H1 (cell line): ENCODE data around the gene RARRES2. TPM values are rescaled to one million over a fixed set of nuclear protein-coding genes. Genes with fewer than 3 reads are reported as not detected.

Source experiments
- CTCF ChIA-PET: fragments of 300-600 bp; sonication (Branson Sonifier 250); formaldehyde crosslinking; loops from one replicate; lab custom pipeline; 2021; ENCODE audit not compliant: partially characterized antibody; lab: Charles Lee
- POLR2A ChIA-PET: fragments of 300-600 bp; sonication (Branson Sonifier 250); formaldehyde crosslinking; loops from one replicate; lab custom pipeline; 2021; ENCODE audit warnings: inconsistent platforms; ENCODE audit not compliant: partially characterized antibody; lab: Charles Lee
- DNase-seq, 2 experiments: peaks; one replicate each; pipeline versions ENCODE4 v3.0.0 to v3.0.0-alpha.2; 2010 to 2022; ENCODE audit warnings: low spot score in 2 of 2, low read depth in 1 of 2, mixed read lengths in 1 of 2
- FAIRE-seq: peaks from 2 replicates; lab custom pipeline; 2011; peaks lifted over from hg19 to GRCh38; lab: Jason Lieb, UNC
- H2AFZ ChIP-seq: 2 replicates; pipeline ENCODE4 v1.8.1; 2012; ENCODE audit warnings: low read length, inconsistent platforms
- H2AK5ac ChIP-seq: 2 replicates; pipeline ENCODE4 v1.6.1; 2013; ENCODE audit warnings: low read depth, low read length
- H2BK120ac ChIP-seq: replicated peaks from 2 replicates; pipeline ENCODE3; 2013; ENCODE audit warnings: low read depth, low read length, inconsistent platforms
- H2BK12ac ChIP-seq: 2 replicates; pipeline ENCODE4 v1.6.1; 2013; ENCODE audit warnings: low read depth, low read length
- H2BK15ac ChIP-seq: 2 replicates; pipeline ENCODE4 v1.6.1; 2013; ENCODE audit warnings: low read length
- H2BK20ac ChIP-seq: 2 replicates; pipeline ENCODE4 v1.6.1; 2013; ENCODE audit warnings: low read length
- H2BK5ac ChIP-seq: 2 replicates; pipeline ENCODE4 v1.6.1; 2013; ENCODE audit warnings: low read depth, low read length
- H3K14ac ChIP-seq: 2 replicates; pipeline ENCODE4 v1.6.1; 2013; ENCODE audit warnings: inconsistent platforms; ENCODE audit not compliant: insufficient read length
- H3K18ac ChIP-seq: 2 replicates; pipeline ENCODE4 v1.6.1; 2013; ENCODE audit warnings: low read length; ENCODE audit errors: extremely low read depth
- H3K23ac ChIP-seq: 2 replicates; pipeline ENCODE4 v1.6.1; 2013; ENCODE audit warnings: inconsistent platforms; ENCODE audit not compliant: insufficient read length
- H3K23me2 ChIP-seq: 2 replicates; pipeline ENCODE4 v1.6.1; 2013; ENCODE audit warnings: low read depth, low read length
- H3K27ac ChIP-seq: 2 replicates; pipeline ENCODE4 v1.6.1; 2011; ENCODE audit warnings: low read depth, low read length, inconsistent platforms
- H3K27me3 ChIP-seq, 4 experiments: replicated peaks in 1 of 4; 1 replicate in 1 of 4; 2 replicates in 3 of 4; pipeline versions ENCODE4 v1.6.1 to v1.8.1; 2011 to 2013; ENCODE audit warnings: low read length in 3 of 4, mild to moderate bottlenecking in 3 of 4, inconsistent platforms in 2 of 4, mixed read lengths in 2 of 4, moderate library complexity in 1 of 4; ENCODE audit not compliant: control insufficient read depth in 3 of 4, insufficient read depth in 3 of 4; ENCODE audit errors: extremely low read depth in 1 of 4
- H3K36me3 ChIP-seq, 4 experiments: 2 replicates each; pipeline versions ENCODE4 v1.6.1 to v1.8.1; 2011 to 2013; ENCODE audit warnings: mild to moderate bottlenecking in 4 of 4, low read length in 3 of 4, moderate library complexity in 2 of 4, control low read depth in 1 of 4, inconsistent platforms in 1 of 4; ENCODE audit not compliant: insufficient read depth in 4 of 4, control insufficient read depth in 2 of 4
- H3K4ac ChIP-seq: replicated peaks from 2 replicates; pipeline ENCODE3; 2013; ENCODE audit warnings: low read length, low read depth, mixed read lengths, inconsistent platforms; ENCODE audit not compliant: insufficient read length
- H3K4me1 ChIP-seq, 4 experiments: replicated peaks in 1 of 4; 1 replicate in 1 of 4; 2 replicates in 3 of 4; pipeline versions ENCODE4 v1.6.1 to v1.8.1; 2011 to 2013; ENCODE audit warnings: low read length in 3 of 4, inconsistent platforms in 2 of 4, mixed read lengths in 1 of 4; ENCODE audit not compliant: insufficient read depth in 4 of 4, control insufficient read depth in 3 of 4
- H3K4me2 ChIP-seq, 2 experiments: 2 replicates each; pipeline versions ENCODE4 v1.6.1 to v1.8.1; 2011 to 2013; ENCODE audit warnings: low read depth in 2 of 2, low read length in 2 of 2, control low read depth in 1 of 2, inconsistent platforms in 1 of 2, mild to moderate bottlenecking in 1 of 2; ENCODE audit not compliant: insufficient read depth in 1 of 2
- H3K4me3 ChIP-seq, 4 experiments: fragments of 200-600, 300-600 bp in 1 of 4; sonication (generic), shearing (Covaris generic), sonication (Bioruptor Twin) in 1 of 4; 2 replicates each; pipeline versions ENCODE4 v1.5.1 to v1.8.1; 2011 to 2016; ENCODE audit warnings: low read length in 4 of 4, low read depth in 3 of 4, control low read depth in 2 of 4, inconsistent platforms in 2 of 4, mild to moderate bottlenecking in 2 of 4, mixed read lengths in 1 of 4, moderate library complexity in 1 of 4; ENCODE audit not compliant: insufficient read depth in 2 of 4; ENCODE audit errors: extremely low read depth in 1 of 4
- H3K56ac ChIP-seq: replicated peaks from 2 replicates; pipeline ENCODE3; 2013; ENCODE audit warnings: low read depth, mild to moderate bottlenecking, mixed read lengths, low read length, inconsistent platforms; ENCODE audit not compliant: insufficient read length
- H3K79me1 ChIP-seq: 2 replicates; pipeline ENCODE4 v1.6.1; 2013; ENCODE audit warnings: low read depth, low read length, control low read depth
- H3K79me2 ChIP-seq, 2 experiments: 2 replicates each; pipeline versions ENCODE4 v1.6.1 to v1.8.1; 2012 to 2013; ENCODE audit warnings: low read length in 2 of 2, mild to moderate bottlenecking in 2 of 2, inconsistent platforms in 1 of 2; ENCODE audit not compliant: insufficient read depth in 2 of 2, control insufficient read depth in 1 of 2
- H3K9ac ChIP-seq, 4 experiments: replicated peaks in 1 of 4; 1 replicate in 1 of 4; 2 replicates in 3 of 4; pipeline versions ENCODE4 v1.6.1 to v1.8.1; 2011 to 2013; ENCODE audit warnings: low read depth in 3 of 4, low read length in 3 of 4, control low read depth in 2 of 4, mild to moderate bottlenecking in 2 of 4, moderate library complexity in 2 of 4, inconsistent platforms in 1 of 4; ENCODE audit errors: extremely low read depth in 1 of 4
- H3K9me3 ChIP-seq, 2 experiments: 2 replicates each; pipeline versions ENCODE4 v1.6.1 to v1.8.1; 2012 to 2013; ENCODE audit warnings: mild to moderate bottlenecking in 2 of 2, moderate library complexity in 2 of 2, control low read depth in 1 of 2, inconsistent platforms in 1 of 2, low read depth in 1 of 2, low read length in 1 of 2, mixed read lengths in 1 of 2; ENCODE audit not compliant: insufficient read depth in 2 of 2
- H4K20me1 ChIP-seq, 2 experiments: replicated peaks in 1 of 2; 2 replicates each; pipeline versions ENCODE3 to v1.8.1; 2011 to 2013; ENCODE audit warnings: inconsistent platforms in 2 of 2, low read length in 2 of 2, mild to moderate bottlenecking in 1 of 2; ENCODE audit not compliant: insufficient read depth in 2 of 2, control insufficient read depth in 1 of 2
- H4K5ac ChIP-seq: 2 replicates; pipeline ENCODE4 v1.6.1; 2013; ENCODE audit warnings: low read length, low read depth, mixed read lengths, inconsistent platforms; ENCODE audit not compliant: insufficient read length
- H4K8ac ChIP-seq: 2 replicates; pipeline ENCODE4 v1.8.0; 2013; ENCODE audit warnings: mild to moderate bottlenecking, moderate library complexity, low read length, inconsistent platforms; ENCODE audit not compliant: insufficient read depth; ENCODE audit errors: extremely low read depth
- H4K91ac ChIP-seq: replicated peaks from 2 replicates; pipeline ENCODE3; 2013; ENCODE audit warnings: low read length, mixed read lengths, inconsistent platforms; ENCODE audit not compliant: insufficient read length
- ATF3 ChIP-seq: IDR thresholded peaks from 2 replicates; pipeline ENCODE4 v1.6.1; 2011; ENCODE audit warnings: low read depth, mild to moderate bottlenecking, low read length; ENCODE audit not compliant: insufficient read depth
- CBX5 ChIP-seq: fragments of 300-800, 300-1000 bp; sonication (generic); IDR thresholded peaks from 2 replicates; pipeline ENCODE4 v1.7.1; 2016; ENCODE audit warnings: antibody characterized with exemption, low read length, low read depth
- CEBPB ChIP-seq: IDR thresholded peaks from 2 replicates; pipeline ENCODE4 v1.6.1; 2012; ENCODE audit warnings: low read depth, low read length
- CREB1 ChIP-seq: IDR thresholded peaks from 2 replicates; pipeline ENCODE4 v1.6.1; 2012; ENCODE audit warnings: inconsistent platforms
- EP300 ChIP-seq, 2 experiments: IDR thresholded peaks; 1 replicate in 1 of 2; 2 replicates in 1 of 2; pipeline ENCODE4 v1.6.1; 2011 to 2012; ENCODE audit warnings: low read depth in 2 of 2, low read length in 2 of 2, mild to moderate bottlenecking in 2 of 2, borderline replicate concordance in 1 of 2, inconsistent platforms in 1 of 2, moderate library complexity in 1 of 2
- HDAC2 ChIP-seq, 2 experiments: fragments of 300-600 bp in 1 of 2; sonication (generic) in 1 of 2; IDR thresholded peaks; 2 replicates each; pipeline ENCODE4 v1.6.1; 2011 to 2012; ENCODE audit warnings: low read depth in 2 of 2, low read length in 2 of 2, mild to moderate bottlenecking in 2 of 2, moderate library complexity in 2 of 2, borderline replicate concordance in 1 of 2, inconsistent platforms in 1 of 2
- POLR2AphosphoS5 ChIP-seq: IDR thresholded peaks from 2 replicates; pipeline ENCODE4 v1.6.1; 2011; ENCODE audit warnings: low read depth, low read length
- SAP30 ChIP-seq: fragments of 300-600 bp; sonication (generic); IDR thresholded peaks from 2 replicates; pipeline ENCODE4 v1.7.1; 2012; ENCODE audit warnings: low read length, moderate library complexity, mild to moderate bottlenecking, inconsistent platforms; ENCODE audit not compliant: insufficient read depth, insufficient replicate concordance
- SIRT6 ChIP-seq: IDR thresholded peaks from one replicate; pipeline ENCODE4 v1.7.1; 2012; ENCODE audit warnings: low read length, inconsistent platforms
- TAF1 ChIP-seq: IDR thresholded peaks from 2 replicates; pipeline ENCODE4 v1.6.1; 2011; ENCODE audit warnings: mild to moderate bottlenecking, low read depth, low read length
- WGBS, 2 experiments: shearing (Covaris generic) in 1 of 2; methylation state at CpG; one replicate each; pipeline versions ENCODE4 v1.1.6 to v1.1.7; 2013 to 2015; ENCODE audit warnings: low lambda C conversion rate in 2 of 2, mixed read lengths in 2 of 2, inconsistent platforms in 1 of 2, low coverage in 1 of 2, missing lambda C conversion rate in 1 of 2; ENCODE audit not compliant: insufficient replicate concordance in 2 of 2, insufficient coverage in 1 of 2, insufficient read length in 1 of 2; ENCODE audit errors: extremely low coverage in 1 of 2, missing lambda C conversion rate in 1 of 2; 5-methylcytosine and 5-hydroxymethylcytosine counted together
- polyA plus RNA-seq, 7 experiments: library from polyadenylated mRNA; depleted of rRNA in 3 of 7; stranded (reverse) in 5 of 7; unstranded in 2 of 7; fragments of >200 nt in 5 of 7; fragments of 200-250 nt in 2 of 7; gene quantifications; 1 replicate in 5 of 7; 2 replicates in 1 of 7; 4 replicates in 1 of 7; pipeline versions ENCODE4 v1.2.1 to v1.2.3, GENCODE V29; 2011 to 2013; ENCODE audit warnings: missing spikeins in 2 of 7, mixed read lengths in 2 of 7
- total RNA-seq: library from RNA; stranded (reverse); fragmentation: NEBNext Ultra II Directional; extraction: Animal tissue kit (Norgen Biotek cat#: 25700); gene quantifications from 2 replicates; pipeline ENCODE4 v1.2.1, GENCODE V29; 2021

Gene RARRES2
- total and polyA plus RNA-seq, 2 of the 8 experiments (the other 6 are each of a cell fraction or from before 2014, with no cell fraction given), result 254 to 441 TPM

GRCh38 chr7:150368096-150368883 lies 26.9 kb upstream of the RARRES2 start, which contains the start of gene REPIN1:
TSS of gene REPIN1 (plus strand) at chr7:150368822. CDS start at chr7:150369712, 890 bp downstream.
- peaks cover 2 to 26% (median 12%) of the 10 kb centered on the region in 4 experiments for H3K4me1 ChIP-seq
- peaks cover 11% of the 10 kb centered on the region; the same call in 1 of the 2 replicates for H3K23me2 ChIP-seq
- H2AK5ac ChIP-seq, result peak within 1 kb of the TSS; percentile 71
- FAIRE-seq (no peak), DNase-seq (peak in 1 of 2 experiments; percentile 92)
- H3K79me2 ChIP-seq, result peaks cover 7 to 43% of the 10 kb centered on the region in 2 experiments; a peak in 3 of 4 replicates
- H4K5ac ChIP-seq, result peak within 1 kb of the TSS; percentile 87
- peak within 1 kb of the TSS; percentile 99 for H3K4ac ChIP-seq
- 8% methylated on average over 65 of the region's 85 CpGs; no CpG with 5 or more reads in 1 of the 2 experiments for WGBS, 2 experiments
- H2BK120ac ChIP-seq, result no peak within 1 kb of the TSS
- peak within 1 kb of the TSS; percentile 64 to 87 (median 84) for H3K9ac ChIP-seq
- H3K79me1 ChIP-seq, result peaks cover 17% of the 10 kb centered on the region
- CTCF ChIA-PET, result interaction anchor here (0.8 to 5.6 kb wide), 6 partner anchors 10 to 34 kb away, joined by 3 to 32 read pairs (median 4); no protein-coding TSS in a partner anchor
- H3K27me3 ChIP-seq, result no peaks in the 10 kb centered on the region
- peak within 1 kb of the TSS; percentile 99 for H3K18ac ChIP-seq
- no peak within 1 kb of the TSS for H3K14ac ChIP-seq
- peak within 1 kb of the TSS; percentile 97 for H4K8ac ChIP-seq
- peak within 1 kb of the TSS; percentile 75; the same call in 1 of the 2 replicates for H2BK15ac ChIP-seq
- POLR2A ChIA-PET, result interaction anchor here (0.7 to 8.6 kb wide), 20 partner anchors 8 to 68 kb away, joined by 3 to 230 read pairs (median 8); partner anchors contain the start of gene RARRES2
- H2BK20ac ChIP-seq, result 0 out of 2 replicates have a peak within 1 kb of the TSS, but pooled peaks have one; percentile 29
- no peak within 1 kb of the TSS for H3K23ac ChIP-seq
- peaks cover 9 to 35% (median 24%) of the 10 kb centered on the region in 4 experiments for H3K36me3 ChIP-seq
- H4K91ac ChIP-seq, result peak within 1 kb of the TSS; percentile 87
- H2BK12ac ChIP-seq, result peak within 1 kb of the TSS; percentile 93
- no peaks in the 10 kb centered on the region for H3K9me3 ChIP-seq
- H3K4me2 ChIP-seq, result peak within 1 kb of the TSS; percentile 92 to 99
- peak within 1 kb of the TSS; percentile 95 for H3K27ac ChIP-seq
- peak within 1 kb of the TSS; percentile 70 for H3K56ac ChIP-seq
- no peak within 1 kb of the TSS; the same call in 1 of the 2 replicates for H2AFZ ChIP-seq
- peaks cover 2 to 12% of the 10 kb centered on the region in 2 experiments for H4K20me1 ChIP-seq
- peak within 1 kb of the TSS; percentile 63 to 78 (median 69) for H3K4me3 ChIP-seq
- H2BK5ac ChIP-seq, result peak within 1 kb of the TSS; percentile 99
- TF ChIP-seq HDAC2 (IDR thresholded peaks at IDR 0.05; ENCODE audit: borderline replicate concordance in 1 of 2, low read depth in 2 of 2, low read length in 2 of 2) (0 out of 4 replicates have a peak, but pooled peaks of 1 of the 2 experiments have one; percentile 17), CBX5 (no peak), SAP30 (no peak), ATF3 (peak; percentile 69; the same call in 1 of the 2 replicates), CREB1 (no peak), POLR2AphosphoS5 (peak; percentile 66), SIRT6 (no peak), CEBPB (no peak), EP300 (IDR thresholded peaks at IDR 0.05; ENCODE audit: borderline replicate concordance in 1 of 2, low read depth in 2 of 2, low read length in 2 of 2) (peak in 1 of 2 experiments; percentile 17; a peak in 1 of 3 replicates), TAF1 (no peak; the same call in none of the 2 replicates)
